Stomach (tissue), 4 donors: ENCODE data around the gene RAI14.

ENCODE experiments used
- CTCF ChIP-seq, 7 experiments: fragments of 450-650 bp in 4 of 7; fragments of 200-600 bp in 3 of 7; sonication (generic) in 3 of 7; IDR thresholded peaks; one replicate each; pipeline ENCODE4 v1.5.1; 2016 to 2019; ENCODE audit warnings: antibody characterized with exemption in 7 of 7, control low read depth in 2 of 7, mild to moderate bottlenecking in 1 of 7
- EP300 ChIP-seq: sonication (generic); formaldehyde crosslinking; IDR thresholded peaks from one replicate; pipeline ENCODE4 v1.6.1; 2017; ENCODE audit warnings: antibody characterized with exemption
- POLR2A ChIP-seq, 4 donors: fragments of 450-650 bp; IDR thresholded peaks; one replicate each; pipeline ENCODE4 v1.6.1; 2016; ENCODE audit warnings: antibody characterized with exemption in 4 of 4, control low read depth in 2 of 4, mild to moderate bottlenecking in 1 of 4, moderate library complexity in 1 of 4
- POLR2AphosphoS5 ChIP-seq, 3 donors: sonication (generic); formaldehyde crosslinking; IDR thresholded peaks; one replicate each; pipeline ENCODE4 v1.6.1; 2016; ENCODE audit warnings: antibody characterized with exemption in 3 of 3

GRCh38 chr5:34676416-34676815 is 20.3 kb downstream of the RAI14 start:
- TF ChIP-seq POLR2A (IDR thresholded peaks at IDR 0.05): no peak
- TF ChIP-seq EP300: no peak
- TF ChIP-seq CTCF (IDR thresholded peaks at IDR 0.05): no peak
- no peak for TF ChIP-seq POLR2AphosphoS5 (IDR thresholded peaks at IDR 0.05)
